ENCODE data around the gene C6orf132.

GRCh38 chr6:42090819-42091717 is 51.4 kb downstream of the C6orf132 start:
- TF ChIP-seq POLR2A (IDR thresholded peaks at IDR 0.05): no peak
- TF ChIP-seq CTCF (IDR thresholded peaks at IDR 0.05): no peak
